H1 (cell line): ENCODE data around the gene ARHGAP1. TPM values are rescaled to one million over a fixed set of nuclear protein-coding genes. Genes with fewer than 3 reads are reported as not detected.

Experiments
- CTCF ChIA-PET: fragments of 300-600 bp; sonication (Branson Sonifier 250); formaldehyde crosslinking; loops from one replicate; lab custom pipeline; 2021; ENCODE audit not compliant: partially characterized antibody; lab: Charles Lee
- POLR2A ChIA-PET: fragments of 300-600 bp; sonication (Branson Sonifier 250); formaldehyde crosslinking; loops from one replicate; lab custom pipeline; 2021; ENCODE audit warnings: inconsistent platforms; ENCODE audit not compliant: partially characterized antibody; lab: Charles Lee
- DNase-seq, 2 experiments: peaks; one replicate each; pipeline versions ENCODE4 v3.0.0 to v3.0.0-alpha.2; 2010 to 2022; ENCODE audit warnings: low spot score in 2 of 2, low read depth in 1 of 2, mixed read lengths in 1 of 2
- FAIRE-seq: peaks from 2 replicates; lab custom pipeline; 2011; peaks lifted over from hg19 to GRCh38; lab: Jason Lieb, UNC
- H2AFZ ChIP-seq: 2 replicates; pipeline ENCODE4 v1.8.1; 2012; ENCODE audit warnings: low read length, inconsistent platforms
- H2AK5ac ChIP-seq: 2 replicates; pipeline ENCODE4 v1.6.1; 2013; ENCODE audit warnings: low read depth, low read length
- H2BK120ac ChIP-seq: replicated peaks from 2 replicates; pipeline ENCODE3; 2013; ENCODE audit warnings: low read depth, low read length, inconsistent platforms
- H2BK12ac ChIP-seq: 2 replicates; pipeline ENCODE4 v1.6.1; 2013; ENCODE audit warnings: low read depth, low read length
- H2BK15ac ChIP-seq: 2 replicates; pipeline ENCODE4 v1.6.1; 2013; ENCODE audit warnings: low read length
- H2BK20ac ChIP-seq: 2 replicates; pipeline ENCODE4 v1.6.1; 2013; ENCODE audit warnings: low read length
- H2BK5ac ChIP-seq: 2 replicates; pipeline ENCODE4 v1.6.1; 2013; ENCODE audit warnings: low read depth, low read length
- H3K14ac ChIP-seq: 2 replicates; pipeline ENCODE4 v1.6.1; 2013; ENCODE audit warnings: inconsistent platforms; ENCODE audit not compliant: insufficient read length
- H3K18ac ChIP-seq: 2 replicates; pipeline ENCODE4 v1.6.1; 2013; ENCODE audit warnings: low read length; ENCODE audit errors: extremely low read depth
- H3K23ac ChIP-seq: 2 replicates; pipeline ENCODE4 v1.6.1; 2013; ENCODE audit warnings: inconsistent platforms; ENCODE audit not compliant: insufficient read length
- H3K23me2 ChIP-seq: 2 replicates; pipeline ENCODE4 v1.6.1; 2013; ENCODE audit warnings: low read depth, low read length
- H3K27ac ChIP-seq: 2 replicates; pipeline ENCODE4 v1.6.1; 2011; ENCODE audit warnings: low read depth, low read length, inconsistent platforms
- H3K27me3 ChIP-seq, 4 experiments: replicated peaks in 1 of 4; 1 replicate in 1 of 4; 2 replicates in 3 of 4; pipeline versions ENCODE4 v1.6.1 to v1.8.1; 2011 to 2013; ENCODE audit warnings: low read length in 3 of 4, mild to moderate bottlenecking in 3 of 4, inconsistent platforms in 2 of 4, mixed read lengths in 2 of 4, moderate library complexity in 1 of 4; ENCODE audit not compliant: control insufficient read depth in 3 of 4, insufficient read depth in 3 of 4; ENCODE audit errors: extremely low read depth in 1 of 4
- H3K36me3 ChIP-seq, 4 experiments: 2 replicates each; pipeline versions ENCODE4 v1.6.1 to v1.8.1; 2011 to 2013; ENCODE audit warnings: mild to moderate bottlenecking in 4 of 4, low read length in 3 of 4, moderate library complexity in 2 of 4, control low read depth in 1 of 4, inconsistent platforms in 1 of 4; ENCODE audit not compliant: insufficient read depth in 4 of 4, control insufficient read depth in 2 of 4
- H3K4ac ChIP-seq: replicated peaks from 2 replicates; pipeline ENCODE3; 2013; ENCODE audit warnings: low read length, low read depth, mixed read lengths, inconsistent platforms; ENCODE audit not compliant: insufficient read length
- H3K4me1 ChIP-seq, 4 experiments: replicated peaks in 1 of 4; 1 replicate in 1 of 4; 2 replicates in 3 of 4; pipeline versions ENCODE4 v1.6.1 to v1.8.1; 2011 to 2013; ENCODE audit warnings: low read length in 3 of 4, inconsistent platforms in 2 of 4, mixed read lengths in 1 of 4; ENCODE audit not compliant: insufficient read depth in 4 of 4, control insufficient read depth in 3 of 4
- H3K4me2 ChIP-seq, 2 experiments: 2 replicates each; pipeline versions ENCODE4 v1.6.1 to v1.8.1; 2011 to 2013; ENCODE audit warnings: low read depth in 2 of 2, low read length in 2 of 2, control low read depth in 1 of 2, inconsistent platforms in 1 of 2, mild to moderate bottlenecking in 1 of 2; ENCODE audit not compliant: insufficient read depth in 1 of 2
- H3K4me3 ChIP-seq, 4 experiments: fragments of 200-600, 300-600 bp in 1 of 4; sonication (generic), shearing (Covaris generic), sonication (Bioruptor Twin) in 1 of 4; 2 replicates each; pipeline versions ENCODE4 v1.5.1 to v1.8.1; 2011 to 2016; ENCODE audit warnings: low read length in 4 of 4, low read depth in 3 of 4, control low read depth in 2 of 4, inconsistent platforms in 2 of 4, mild to moderate bottlenecking in 2 of 4, mixed read lengths in 1 of 4, moderate library complexity in 1 of 4; ENCODE audit not compliant: insufficient read depth in 2 of 4; ENCODE audit errors: extremely low read depth in 1 of 4
- H3K56ac ChIP-seq: replicated peaks from 2 replicates; pipeline ENCODE3; 2013; ENCODE audit warnings: low read depth, mild to moderate bottlenecking, mixed read lengths, low read length, inconsistent platforms; ENCODE audit not compliant: insufficient read length
- H3K79me1 ChIP-seq: 2 replicates; pipeline ENCODE4 v1.6.1; 2013; ENCODE audit warnings: low read depth, low read length, control low read depth
- H3K79me2 ChIP-seq, 2 experiments: 2 replicates each; pipeline versions ENCODE4 v1.6.1 to v1.8.1; 2012 to 2013; ENCODE audit warnings: low read length in 2 of 2, mild to moderate bottlenecking in 2 of 2, inconsistent platforms in 1 of 2; ENCODE audit not compliant: insufficient read depth in 2 of 2, control insufficient read depth in 1 of 2
- H3K9ac ChIP-seq, 4 experiments: replicated peaks in 1 of 4; 1 replicate in 1 of 4; 2 replicates in 3 of 4; pipeline versions ENCODE4 v1.6.1 to v1.8.1; 2011 to 2013; ENCODE audit warnings: low read depth in 3 of 4, low read length in 3 of 4, control low read depth in 2 of 4, mild to moderate bottlenecking in 2 of 4, moderate library complexity in 2 of 4, inconsistent platforms in 1 of 4; ENCODE audit errors: extremely low read depth in 1 of 4
- H3K9me3 ChIP-seq, 2 experiments: 2 replicates each; pipeline versions ENCODE4 v1.6.1 to v1.8.1; 2012 to 2013; ENCODE audit warnings: mild to moderate bottlenecking in 2 of 2, moderate library complexity in 2 of 2, control low read depth in 1 of 2, inconsistent platforms in 1 of 2, low read depth in 1 of 2, low read length in 1 of 2, mixed read lengths in 1 of 2; ENCODE audit not compliant: insufficient read depth in 2 of 2
- H4K20me1 ChIP-seq, 2 experiments: replicated peaks in 1 of 2; 2 replicates each; pipeline versions ENCODE3 to v1.8.1; 2011 to 2013; ENCODE audit warnings: inconsistent platforms in 2 of 2, low read length in 2 of 2, mild to moderate bottlenecking in 1 of 2; ENCODE audit not compliant: insufficient read depth in 2 of 2, control insufficient read depth in 1 of 2
- H4K5ac ChIP-seq: 2 replicates; pipeline ENCODE4 v1.6.1; 2013; ENCODE audit warnings: low read length, low read depth, mixed read lengths, inconsistent platforms; ENCODE audit not compliant: insufficient read length
- H4K8ac ChIP-seq: 2 replicates; pipeline ENCODE4 v1.8.0; 2013; ENCODE audit warnings: mild to moderate bottlenecking, moderate library complexity, low read length, inconsistent platforms; ENCODE audit not compliant: insufficient read depth; ENCODE audit errors: extremely low read depth
- H4K91ac ChIP-seq: replicated peaks from 2 replicates; pipeline ENCODE3; 2013; ENCODE audit warnings: low read length, mixed read lengths, inconsistent platforms; ENCODE audit not compliant: insufficient read length
- CTBP2 ChIP-seq: IDR thresholded peaks from 2 replicates; pipeline ENCODE4 v1.7.0; 2011; ENCODE audit warnings: borderline replicate concordance, mild to moderate bottlenecking, moderate library complexity, mixed read lengths, low read length; ENCODE audit not compliant: insufficient read depth, insufficient read length
- FOSL1 ChIP-seq: IDR thresholded peaks from 2 replicates; pipeline ENCODE4 v1.6.1; 2011; ENCODE audit warnings: mild to moderate bottlenecking, low read depth, low read length, moderate library complexity; ENCODE audit not compliant: insufficient read depth
- HDAC2 ChIP-seq, 2 experiments: fragments of 300-600 bp in 1 of 2; sonication (generic) in 1 of 2; IDR thresholded peaks; 2 replicates each; pipeline ENCODE4 v1.6.1; 2011 to 2012; ENCODE audit warnings: low read depth in 2 of 2, low read length in 2 of 2, mild to moderate bottlenecking in 2 of 2, moderate library complexity in 2 of 2, borderline replicate concordance in 1 of 2, inconsistent platforms in 1 of 2
- JUND ChIP-seq: IDR thresholded peaks from 2 replicates; pipeline ENCODE4 v1.6.1; 2011; ENCODE audit warnings: mild to moderate bottlenecking, improper control_type of control experiment, low read length
- KDM5A ChIP-seq: fragments of 200-600 bp; IDR thresholded peaks from 2 replicates; pipeline ENCODE4 v1.7.1; 2012; ENCODE audit warnings: mild to moderate bottlenecking, low read length, inconsistent platforms, mixed read lengths
- MAFK ChIP-seq: IDR thresholded peaks from 2 replicates; pipeline ENCODE4 v1.6.1; 2012; ENCODE audit warnings: low read depth, mild to moderate bottlenecking, improper control_type of control experiment, low read length
- NRF1 ChIP-seq: IDR thresholded peaks from 2 replicates; pipeline ENCODE4 v1.6.1; 2011; ENCODE audit warnings: mild to moderate bottlenecking, low read depth, low read length, improper control_type of control experiment
- POLR2AphosphoS5 ChIP-seq: IDR thresholded peaks from 2 replicates; pipeline ENCODE4 v1.6.1; 2011; ENCODE audit warnings: low read depth, low read length
- TAF1 ChIP-seq: IDR thresholded peaks from 2 replicates; pipeline ENCODE4 v1.6.1; 2011; ENCODE audit warnings: mild to moderate bottlenecking, low read depth, low read length
- TCF12 ChIP-seq: IDR thresholded peaks from 2 replicates; pipeline ENCODE4 v1.6.1; 2011; ENCODE audit warnings: low read depth, mild to moderate bottlenecking, low read length
- WGBS, 2 experiments: shearing (Covaris generic) in 1 of 2; methylation state at CpG; one replicate each; pipeline versions ENCODE4 v1.1.6 to v1.1.7; 2013 to 2015; ENCODE audit warnings: low lambda C conversion rate in 2 of 2, mixed read lengths in 2 of 2, inconsistent platforms in 1 of 2, low coverage in 1 of 2, missing lambda C conversion rate in 1 of 2; ENCODE audit not compliant: insufficient replicate concordance in 2 of 2, insufficient coverage in 1 of 2, insufficient read length in 1 of 2; ENCODE audit errors: extremely low coverage in 1 of 2, missing lambda C conversion rate in 1 of 2; 5-methylcytosine and 5-hydroxymethylcytosine counted together
- polyA plus RNA-seq, 7 experiments: library from polyadenylated mRNA; depleted of rRNA in 3 of 7; stranded (reverse) in 5 of 7; unstranded in 2 of 7; fragments of >200 nt in 5 of 7; fragments of 200-250 nt in 2 of 7; gene quantifications; 1 replicate in 5 of 7; 2 replicates in 1 of 7; 4 replicates in 1 of 7; pipeline versions ENCODE4 v1.2.1 to v1.2.3, GENCODE V29; 2011 to 2013; ENCODE audit warnings: missing spikeins in 2 of 7, mixed read lengths in 2 of 7
- total RNA-seq: library from RNA; stranded (reverse); fragmentation: NEBNext Ultra II Directional; extraction: Animal tissue kit (Norgen Biotek cat#: 25700); gene quantifications from 2 replicates; pipeline ENCODE4 v1.2.1, GENCODE V29; 2021
- TF ChIP-seq, protein P1 (sequence below): IDR thresholded peaks from 2 replicates; pipeline ENCODE4 v1.6.1; 2011; ENCODE audit warnings: low read length, improper control_type of control experiment
- TF ChIP-seq, protein P2 (sequence below): IDR thresholded peaks from 2 replicates; pipeline ENCODE4 v1.6.1; 2012; ENCODE audit warnings: inconsistent platforms

ARHGAP1 gene
- total and polyA plus RNA-seq, 2 of the 8 experiments (the other 6 are each of a cell fraction or from before 2014, with no cell fraction given), result 28.6 to 58.8 TPM

DNA sequence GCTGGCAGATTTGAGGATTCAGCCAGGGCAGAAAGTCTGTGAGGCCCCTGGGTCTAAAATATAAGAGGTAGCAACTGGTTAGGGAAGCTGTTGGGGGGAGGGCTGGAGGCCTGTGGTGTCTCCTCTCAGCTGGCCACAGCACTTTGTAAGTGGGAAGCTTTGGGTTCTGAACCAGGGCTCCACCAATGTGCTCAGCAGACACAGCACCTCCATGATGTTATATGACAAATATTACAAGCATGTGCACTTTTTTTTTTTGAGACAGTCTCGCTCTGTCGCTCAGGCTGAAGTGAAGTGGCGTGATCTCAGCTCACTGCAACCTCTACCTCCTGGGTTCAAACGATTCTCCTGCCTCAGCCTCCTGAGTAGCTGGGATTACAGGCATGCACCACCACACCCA is 8.0 kb downstream of the ARHGAP1 start:
- no peak overlapping the region for H3K4me2 ChIP-seq
- no peak overlapping the region for H3K4ac ChIP-seq
- no peaks in the 10 kb centered on the region for H3K23me2 ChIP-seq
- no peaks in the 10 kb centered on the region for H3K79me2 ChIP-seq
- H2BK20ac ChIP-seq, result no peak overlapping the region
- no peaks in the 10 kb centered on the region for H3K79me1 ChIP-seq
- no peak overlapping the region for H3K23ac ChIP-seq
- no peak overlapping the region for H3K27ac ChIP-seq
- H3K18ac ChIP-seq, result no peak overlapping the region
- H3K4me3 ChIP-seq, result no peak overlapping the region
- no peak overlapping the region for H2AFZ ChIP-seq
- ChIA-PET CTCF (interaction anchor here (0.6 to 2.2 kb wide), 4 partner anchors 14 to 144 kb away, joined by 3 to 6 read pairs (median 4); no protein-coding TSS in a partner anchor), POLR2A (interaction anchor here (0.6 to 0.7 kb wide), 3 partner anchors 34 to 316 kb away, joined by 3 read pairs; no protein-coding TSS in a partner anchor)
- no peak overlapping the region for H4K5ac ChIP-seq
- H3K27me3 ChIP-seq, result no peaks in the 10 kb centered on the region
- WGBS, 2 experiments, result 86% methylated on average over 4 of the region's 4 CpGs; no CpG with 5 or more reads in 1 of the 2 experiments
- DNase-seq, result no peak
- no peak overlapping the region for H3K14ac ChIP-seq
- no peaks in the 10 kb centered on the region for H3K9me3 ChIP-seq
- no peak overlapping the region for H4K91ac ChIP-seq
- H3K36me3 ChIP-seq, result peaks cover 2 to 18% (median 6%) of the 10 kb centered on the region in 4 experiments; a peak in 4 of 8 replicates
- H2BK120ac ChIP-seq, result no peak overlapping the region
- H4K20me1 ChIP-seq, result peaks cover under 1 to 2% of the 10 kb centered on the region in 2 experiments
- no peak overlapping the region for H2BK15ac ChIP-seq
- H3K56ac ChIP-seq, result no peak overlapping the region
- H3K4me1 ChIP-seq, result no peaks in the 10 kb centered on the region; a peak in 1 of 7 replicates
- H2AK5ac ChIP-seq, result no peak overlapping the region
- H4K8ac ChIP-seq, result no peak overlapping the region
- H2BK5ac ChIP-seq, result no peak overlapping the region
- no peak for FAIRE-seq
- no peak overlapping the region for H3K9ac ChIP-seq
- no peak overlapping the region for H2BK12ac ChIP-seq
- TF ChIP-seq, protein P1, sequence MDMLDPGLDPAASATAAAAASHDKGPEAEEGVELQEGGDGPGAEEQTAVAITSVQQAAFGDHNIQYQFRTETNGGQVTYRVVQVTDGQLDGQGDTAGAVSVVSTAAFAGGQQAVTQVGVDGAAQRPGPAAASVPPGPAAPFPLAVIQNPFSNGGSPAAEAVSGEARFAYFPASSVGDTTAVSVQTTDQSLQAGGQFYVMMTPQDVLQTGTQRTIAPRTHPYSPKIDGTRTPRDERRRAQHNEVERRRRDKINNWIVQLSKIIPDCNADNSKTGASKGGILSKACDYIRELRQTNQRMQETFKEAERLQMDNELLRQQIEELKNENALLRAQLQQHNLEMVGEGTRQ, result no peak
- TF ChIP-seq CTBP2 (no peak), HDAC2 (IDR thresholded peaks at IDR 0.05; ENCODE audit: borderline replicate concordance in 1 of 2, low read depth in 2 of 2, low read length in 2 of 2) (no peak), TAF1 (no peak), TCF12 (no peak), KDM5A (no peak), JUND (no peak), FOSL1 (no peak), NRF1 (no peak), POLR2AphosphoS5 (no peak), MAFK (no peak)
- TF ChIP-seq, protein P2, sequence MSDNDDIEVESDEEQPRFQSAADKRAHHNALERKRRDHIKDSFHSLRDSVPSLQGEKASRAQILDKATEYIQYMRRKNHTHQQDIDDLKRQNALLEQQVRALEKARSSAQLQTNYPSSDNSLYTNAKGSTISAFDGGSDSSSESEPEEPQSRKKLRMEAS, result no peak
